Kidney (tissue), 14 donors: ENCODE data around the gene RNF141. TPM values are rescaled to one million over a fixed set of nuclear protein-coding genes. Genes with fewer than 3 reads are reported as not detected.

ENCODE experiments used
- DNase-seq, 5 donors: peaks; one replicate each; pipeline ENCODE4 v3.0.0-alpha.2; 2013 to 2020
- FAIRE-seq: peaks from 2 replicates; lab custom pipeline; 2012; peaks lifted over from hg19 to GRCh38; lab: Jason Lieb, UNC
- H3K27ac ChIP-seq, 2 donors: one replicate each; pipeline ENCODE4 v1.7.0; 2013; ENCODE audit warnings: low read depth in 2 of 2, low read length in 2 of 2, inconsistent platforms in 1 of 2
- H3K27me3 ChIP-seq: one replicate; pipeline ENCODE4 v1.7.1; 2013; ENCODE audit warnings: low read length, inconsistent platforms; ENCODE audit not compliant: control insufficient read depth, insufficient read depth
- H3K36me3 ChIP-seq, 3 donors: one replicate each; pipeline versions ENCODE4 v1.7.0 to v1.7.1; 2013; ENCODE audit warnings: low read length in 3 of 3, control low read depth in 1 of 3, inconsistent platforms in 1 of 3; ENCODE audit not compliant: insufficient read depth in 3 of 3, control insufficient read depth in 2 of 3
- H3K4me1 ChIP-seq, 3 donors: one replicate each; pipeline versions ENCODE4 v1.7.0 to v1.7.1; 2013; ENCODE audit warnings: low read length in 3 of 3, inconsistent platforms in 1 of 3, low read depth in 1 of 3; ENCODE audit not compliant: control insufficient read depth in 2 of 3, insufficient read depth in 2 of 3
- H3K4me3 ChIP-seq, 3 donors: one replicate each; pipeline versions ENCODE4 v1.7.0 to v1.8.1; 2013; ENCODE audit warnings: low read length in 3 of 3, control low read depth in 1 of 3, inconsistent platforms in 1 of 3
- H3K9ac ChIP-seq, 3 donors: one replicate each; pipeline versions ENCODE4 v1.7.0 to v1.7.1; 2013; ENCODE audit warnings: low read length in 3 of 3, control low read depth in 1 of 3, inconsistent platforms in 1 of 3
- H3K9me3 ChIP-seq, 3 donors: one replicate each; pipeline versions ENCODE4 v1.7.0 to v1.7.1; 2013; ENCODE audit warnings: low read length in 3 of 3, control low read depth in 1 of 3, inconsistent platforms in 1 of 3; ENCODE audit not compliant: control insufficient read depth in 2 of 3, insufficient read depth in 1 of 3
- intact Hi-C: fragments of 100-400 bp; cut with DNase I; formaldehyde crosslinking; loops from one replicate; pipeline ENCODE4 v1.11.1; 2022
- polyA plus RNA-seq: library from polyadenylated mRNA; stranded (reverse); fragments of 350-450 nt; fragmentation: Illumina TruSeq; extraction: RNeasy Lipid Tissue Mini Kit (QIAGEN cat#74804); gene quantifications from one replicate; pipeline ENCODE4 v1.2.3, GENCODE V29; 2014; ENCODE audit warnings: low read depth, low replicate concordance; ENCODE audit not compliant: insufficient read depth
- total RNA-seq: library from RNA; stranded (reverse); fragmentation: NEBNext Ultra II Directional; extraction: Animal tissue kit (Norgen Biotek cat#: 25700); gene quantifications from one replicate; pipeline ENCODE4 v1.2.1, GENCODE V29; 2021
- TF ChIP-seq, protein P1 (sequence below): IDR thresholded peaks from 3 replicates; pipeline ENCODE4 v1.5.1; 2012; ENCODE audit warnings: mild to moderate bottlenecking, moderate library complexity, borderline replicate concordance; ENCODE audit not compliant: insufficient read depth; ENCODE audit errors: extremely low read depth
- donor health status: control.
- donor health status: control.
- donor health status: control.
- donor health status: control.
- donor health status: control.
- donor health status: DM: yes; HTN: yes; CAD: no.
- donor health status: Normal renal cell carcinoma (clear cell type).

The RNF141 gene
- total and polyA plus RNA-seq, 2 donors from 2014 or later = 20.5 to 35.8 TPM

DNA sequence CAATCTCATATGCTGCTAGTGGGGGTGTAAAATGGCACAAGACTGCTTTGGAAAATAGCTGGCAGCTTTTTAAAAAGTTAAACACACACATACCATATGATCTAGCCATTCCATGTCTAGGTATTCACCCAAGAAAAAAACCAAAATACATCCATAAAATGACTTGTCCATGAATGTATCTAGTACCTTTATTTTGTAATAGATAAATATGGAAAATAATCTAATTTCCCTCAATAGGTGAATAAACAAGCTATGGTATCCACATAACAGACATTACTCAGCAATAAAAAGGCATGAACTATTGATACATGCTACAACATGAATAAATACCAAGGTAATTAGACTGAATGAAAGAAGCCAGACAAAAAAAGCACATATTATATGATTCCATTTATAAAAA is 22.9 kb downstream of the RNF141 start:
- DNase-seq (no peak), FAIRE-seq (no peak)
- Histone ChIP-seq H3K9me3 (no peaks in the 10 kb centered on the region), H3K27ac (no peak overlapping the region), H3K4me3 (no peak overlapping the region), H3K9ac (no peak overlapping the region), H3K4me1 (no peaks in the 10 kb centered on the region), H3K36me3 (peaks cover 0 to 14% (median 4%) of the 10 kb centered on the region in 3 donors), H3K27me3 (no peaks in the 10 kb centered on the region)
- TF ChIP-seq, protein P1, sequence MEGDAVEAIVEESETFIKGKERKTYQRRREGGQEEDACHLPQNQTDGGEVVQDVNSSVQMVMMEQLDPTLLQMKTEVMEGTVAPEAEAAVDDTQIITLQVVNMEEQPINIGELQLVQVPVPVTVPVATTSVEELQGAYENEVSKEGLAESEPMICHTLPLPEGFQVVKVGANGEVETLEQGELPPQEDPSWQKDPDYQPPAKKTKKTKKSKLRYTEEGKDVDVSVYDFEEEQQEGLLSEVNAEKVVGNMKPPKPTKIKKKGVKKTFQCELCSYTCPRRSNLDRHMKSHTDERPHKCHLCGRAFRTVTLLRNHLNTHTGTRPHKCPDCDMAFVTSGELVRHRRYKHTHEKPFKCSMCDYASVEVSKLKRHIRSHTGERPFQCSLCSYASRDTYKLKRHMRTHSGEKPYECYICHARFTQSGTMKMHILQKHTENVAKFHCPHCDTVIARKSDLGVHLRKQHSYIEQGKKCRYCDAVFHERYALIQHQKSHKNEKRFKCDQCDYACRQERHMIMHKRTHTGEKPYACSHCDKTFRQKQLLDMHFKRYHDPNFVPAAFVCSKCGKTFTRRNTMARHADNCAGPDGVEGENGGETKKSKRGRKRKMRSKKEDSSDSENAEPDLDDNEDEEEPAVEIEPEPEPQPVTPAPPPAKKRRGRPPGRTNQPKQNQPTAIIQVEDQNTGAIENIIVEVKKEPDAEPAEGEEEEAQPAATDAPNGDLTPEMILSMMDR = no peak
- intact Hi-C loops = no loop called here

- H3K27me3 ChIP-seq = no peaks in the 10 kb centered on the region
- no peak for DNase-seq
- FAIRE-seq = no peak
- intact Hi-C loops = no loop called here
- peaks cover 0 to 5% (median 2%) of the 10 kb centered on the region in 3 donors for H3K36me3 ChIP-seq
- H3K9me3 ChIP-seq = no peaks in the 10 kb centered on the region
- no peak overlapping the region for H3K4me3 ChIP-seq
- H3K27ac ChIP-seq = no peak overlapping the region
- no peaks in the 10 kb centered on the region for H3K4me1 ChIP-seq
- H3K9ac ChIP-seq = no peak overlapping the region
- TF ChIP-seq, protein P1 = no peak
Measured at GRCh38 chr11:10515418-10515817, 25.6 kb downstream of the RNF141 start.

- H3K27ac ChIP-seq = no peak overlapping the region
- H3K4me1 ChIP-seq = no peaks in the 10 kb centered on the region
- H3K9me3 ChIP-seq = no peaks in the 10 kb centered on the region
- H3K9ac ChIP-seq = no peak overlapping the region
- DNase-seq (no peak), FAIRE-seq (no peak)
- peaks cover 0 to 4% (median 2%) of the 10 kb centered on the region in 3 donors for H3K36me3 ChIP-seq
- no peaks in the 10 kb centered on the region for H3K27me3 ChIP-seq
- intact Hi-C loops = no loop called here
- no peak overlapping the region for H3K4me3 ChIP-seq
- TF ChIP-seq, protein P1 = no peak
Measured at GRCh38 chr11:10514709-10515108, 26.3 kb downstream of the RNF141 start.

- no peaks in the 10 kb centered on the region for H3K9me3 ChIP-seq
- no peak for DNase-seq
- TF ChIP-seq, protein P1 = no peak
- no peak for FAIRE-seq
- no peaks in the 10 kb centered on the region for H3K4me1 ChIP-seq
- H3K9ac ChIP-seq = no peak overlapping the region
- no peak overlapping the region for H3K27ac ChIP-seq
- H3K36me3 ChIP-seq = peaks cover 0 to 2% (median 0%) of the 10 kb centered on the region in 3 donors
- intact Hi-C loops = no loop called here
- no peaks in the 10 kb centered on the region for H3K27me3 ChIP-seq
- no peak overlapping the region for H3K4me3 ChIP-seq
Measured at GRCh38 chr11:10514202-10514601, 26.8 kb downstream of the RNF141 start.
